Panc1 (cell line): ENCODE measurements around the gene CCDC68. TPM values are rescaled to one million over a fixed set of nuclear protein-coding genes. Genes with fewer than 3 reads are reported as not detected.

ENCODE experiments used
- ATAC-seq: fragments of 200-7000 bp; cut with Tn5 transposase; 2 replicates; pipeline ENCODE4 v1.9.1; 2020; ENCODE audit warnings: mild to moderate bottlenecking, moderate library complexity
- BruUV-seq: library from RNA; stranded (reverse); fragments of 400-500 nt; replicated peaks from 2 replicates; lab custom pipeline; 2021; lab: Mats Ljungman, UMichigan
- CTCF ChIA-PET: fragments of 300-600 bp; sonication (Branson Sonifier 250); formaldehyde crosslinking; loops from one replicate; lab custom pipeline; 2022; ENCODE audit warnings: antibody characterized with exemption; lab: Charles Lee
- POLR2A ChIA-PET: fragments of 300-600 bp; sonication (Branson Sonifier 250); formaldehyde crosslinking; loops from one replicate; lab custom pipeline; 2022; ENCODE audit warnings: antibody characterized with exemption; lab: Charles Lee
- DNase-seq: peaks from one replicate; pipeline ENCODE4 v3.0.0-alpha.2; 2010; ENCODE audit warnings: low read depth, low spot score
- H3K27ac ChIP-seq: 2 replicates; pipeline ENCODE4 v1.5.1; 2011; ENCODE audit warnings: mild to moderate bottlenecking, low read length, inconsistent platforms
- H3K27me3 ChIP-seq: fragments of 200-500 bp; sonication (Bioruptor generic); 2 replicates; pipeline ENCODE4 v1.6.0; 2014; ENCODE audit warnings: low read length, inconsistent platforms; ENCODE audit not compliant: control insufficient read depth, insufficient read depth
- H3K36me3 ChIP-seq: fragments of 200-500 bp; sonication (Bioruptor generic); 2 replicates; pipeline ENCODE4 v1.5.1; 2014; ENCODE audit warnings: inconsistent platforms, mild to moderate bottlenecking, low read length, moderate library complexity; ENCODE audit not compliant: control insufficient read depth, insufficient read depth
- H3K4me1 ChIP-seq: 2 replicates; pipeline ENCODE4 v1.5.1; 2011; ENCODE audit warnings: inconsistent platforms, mild to moderate bottlenecking, low read length, moderate library complexity; ENCODE audit not compliant: control insufficient read depth, insufficient read depth
- H3K4me3 ChIP-seq, 2 experiments: 2 replicates each; pipeline ENCODE4 v1.5.1; 2011 to 2012; ENCODE audit warnings: low read depth in 2 of 2, low read length in 2 of 2, mild to moderate bottlenecking in 2 of 2, inconsistent platforms in 1 of 2, moderate library complexity in 1 of 2
- H3K9me3 ChIP-seq: fragments of 200-500 bp; sonication (Bioruptor generic); 2 replicates; pipeline ENCODE4 v1.5.1; 2014; ENCODE audit warnings: low read depth, mild to moderate bottlenecking, inconsistent platforms, low read length, moderate library complexity; ENCODE audit not compliant: control insufficient read depth, insufficient read depth
- CTCF ChIP-seq: fragments of 450-650 bp; IDR thresholded peaks from 2 replicates; pipeline ENCODE4 v1.5.1; 2017; ENCODE audit warnings: mild to moderate bottlenecking
- POLR2AphosphoS5 ChIP-seq: IDR thresholded peaks from 2 replicates; pipeline ENCODE4 v1.6.1; 2012; ENCODE audit warnings: mild to moderate bottlenecking, low read depth, low read length, moderate library complexity
- SIN3A ChIP-seq: IDR thresholded peaks from 2 replicates; pipeline ENCODE4 v1.6.1; 2012; ENCODE audit warnings: low read depth, mild to moderate bottlenecking, low read length, moderate library complexity, borderline replicate concordance; ENCODE audit not compliant: insufficient read depth
- TCF7L2 ChIP-seq: IDR thresholded peaks from 2 replicates; pipeline ENCODE4 v1.6.1; 2011; ENCODE audit warnings: mild to moderate bottlenecking, low read depth, low read length, inconsistent platforms
- in situ Hi-C: cut with HindIII; loops from 2 replicates; pipeline ENCODE4 v1.10.0; 2016; ENCODE audit warnings: low sequenced_read_pairs, low pct_unique_long_range_greater_than_20kb
- intact Hi-C: fragments of 100-400 bp; cut with micrococcal nuclease; formaldehyde crosslinking; loops from one replicate; pipeline ENCODE4 v1.10.0; 2022; ENCODE audit not compliant: unreplicated experiment
- total RNA-seq: library from RNA; stranded (reverse); gene quantifications from one replicate; pipeline ENCODE4 v1.2.1, GENCODE V29; 2021; ENCODE audit not compliant: unreplicated experiment
- TF ChIP-seq, protein P1 (sequence below), 2 experiments: IDR thresholded peaks; 2 replicates each; pipeline ENCODE4 v1.6.1; 2011 to 2012; ENCODE audit warnings: low read depth in 2 of 2, control low read depth in 1 of 2, low read length in 1 of 2, mild to moderate bottlenecking in 1 of 2, moderate library complexity in 1 of 2; ENCODE audit not compliant: insufficient read depth in 1 of 2

The CCDC68 gene
- total RNA-seq, 1 experiment from 2014 or later, result 0.41 TPM

- no peak for TF ChIP-seq SIN3A
- no peak for TF ChIP-seq TCF7L2
- TF ChIP-seq, protein P1, sequence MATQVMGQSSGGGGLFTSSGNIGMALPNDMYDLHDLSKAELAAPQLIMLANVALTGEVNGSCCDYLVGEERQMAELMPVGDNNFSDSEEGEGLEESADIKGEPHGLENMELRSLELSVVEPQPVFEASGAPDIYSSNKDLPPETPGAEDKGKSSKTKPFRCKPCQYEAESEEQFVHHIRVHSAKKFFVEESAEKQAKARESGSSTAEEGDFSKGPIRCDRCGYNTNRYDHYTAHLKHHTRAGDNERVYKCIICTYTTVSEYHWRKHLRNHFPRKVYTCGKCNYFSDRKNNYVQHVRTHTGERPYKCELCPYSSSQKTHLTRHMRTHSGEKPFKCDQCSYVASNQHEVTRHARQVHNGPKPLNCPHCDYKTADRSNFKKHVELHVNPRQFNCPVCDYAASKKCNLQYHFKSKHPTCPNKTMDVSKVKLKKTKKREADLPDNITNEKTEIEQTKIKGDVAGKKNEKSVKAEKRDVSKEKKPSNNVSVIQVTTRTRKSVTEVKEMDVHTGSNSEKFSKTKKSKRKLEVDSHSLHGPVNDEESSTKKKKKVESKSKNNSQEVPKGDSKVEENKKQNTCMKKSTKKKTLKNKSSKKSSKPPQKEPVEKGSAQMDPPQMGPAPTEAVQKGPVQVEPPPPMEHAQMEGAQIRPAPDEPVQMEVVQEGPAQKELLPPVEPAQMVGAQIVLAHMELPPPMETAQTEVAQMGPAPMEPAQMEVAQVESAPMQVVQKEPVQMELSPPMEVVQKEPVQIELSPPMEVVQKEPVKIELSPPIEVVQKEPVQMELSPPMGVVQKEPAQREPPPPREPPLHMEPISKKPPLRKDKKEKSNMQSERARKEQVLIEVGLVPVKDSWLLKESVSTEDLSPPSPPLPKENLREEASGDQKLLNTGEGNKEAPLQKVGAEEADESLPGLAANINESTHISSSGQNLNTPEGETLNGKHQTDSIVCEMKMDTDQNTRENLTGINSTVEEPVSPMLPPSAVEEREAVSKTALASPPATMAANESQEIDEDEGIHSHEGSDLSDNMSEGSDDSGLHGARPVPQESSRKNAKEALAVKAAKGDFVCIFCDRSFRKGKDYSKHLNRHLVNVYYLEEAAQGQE (IDR thresholded peaks at IDR 0.05; ENCODE audit: insufficient read depth in 1 of 2, low read depth in 2 of 2, low read length in 1 of 2), result no peak
- TF ChIP-seq POLR2AphosphoS5, result no peak
- TF ChIP-seq CTCF, result no peak
- in situ Hi-C loops, result no loop called here
- intact Hi-C loops, result no loop called here
- no peaks in the 10 kb centered on the region for H3K9me3 ChIP-seq
- no peaks in the 10 kb centered on the region for H3K36me3 ChIP-seq
- no peaks in the 10 kb centered on the region for H3K27me3 ChIP-seq
- no peak overlapping the region for H3K27ac ChIP-seq
- ChIA-PET POLR2A (no interaction called here), CTCF (no interaction called here)
- H3K4me1 ChIP-seq, result no peaks in the 10 kb centered on the region
- no peak for DNase-seq
- no peak for ATAC-seq
- no peak overlapping the region for H3K4me3 ChIP-seq
- BruUV-seq, result no TSS peak
Observed at GRCh38 chr18:54967786-54968185, 8.5 kb upstream of the CCDC68 start.

GRCh38 chr18:54964741-54965140, 5.5 kb upstream of the CCDC68 start:
- Histone ChIP-seq H3K4me3 (no peak overlapping the region), H3K27me3 (no peaks in the 10 kb centered on the region), H3K27ac (no peak overlapping the region), H3K36me3 (no peaks in the 10 kb centered on the region), H3K9me3 (no peaks in the 10 kb centered on the region), H3K4me1 (no peaks in the 10 kb centered on the region)
- intact Hi-C loops (no loop called here), in situ Hi-C loops (no loop called here)
- POLR2A ChIA-PET, result no interaction called here
- no TSS peak for BruUV-seq
- ATAC-seq (no peak), DNase-seq (no peak)
- TF ChIP-seq CTCF (no peak), TCF7L2 (no peak), POLR2AphosphoS5 (no peak), SIN3A (no peak)
- TF ChIP-seq, protein P1 (IDR thresholded peaks at IDR 0.05; ENCODE audit: insufficient read depth in 1 of 2, low read depth in 2 of 2, low read length in 1 of 2), result no peak
- CTCF ChIA-PET, result no interaction called here
